GM19193 (cell line): Measurements from ENCODE around the gene DUSP10.

ENCODE experiments used
- POLR2A ChIP-seq: IDR thresholded peaks from 4 replicates; pipeline ENCODE4 v1.6.1; 2011; ENCODE audit not compliant: insufficient read depth, insufficient read length; ENCODE audit errors: extremely low read depth

The DUSP10 gene

DNA sequence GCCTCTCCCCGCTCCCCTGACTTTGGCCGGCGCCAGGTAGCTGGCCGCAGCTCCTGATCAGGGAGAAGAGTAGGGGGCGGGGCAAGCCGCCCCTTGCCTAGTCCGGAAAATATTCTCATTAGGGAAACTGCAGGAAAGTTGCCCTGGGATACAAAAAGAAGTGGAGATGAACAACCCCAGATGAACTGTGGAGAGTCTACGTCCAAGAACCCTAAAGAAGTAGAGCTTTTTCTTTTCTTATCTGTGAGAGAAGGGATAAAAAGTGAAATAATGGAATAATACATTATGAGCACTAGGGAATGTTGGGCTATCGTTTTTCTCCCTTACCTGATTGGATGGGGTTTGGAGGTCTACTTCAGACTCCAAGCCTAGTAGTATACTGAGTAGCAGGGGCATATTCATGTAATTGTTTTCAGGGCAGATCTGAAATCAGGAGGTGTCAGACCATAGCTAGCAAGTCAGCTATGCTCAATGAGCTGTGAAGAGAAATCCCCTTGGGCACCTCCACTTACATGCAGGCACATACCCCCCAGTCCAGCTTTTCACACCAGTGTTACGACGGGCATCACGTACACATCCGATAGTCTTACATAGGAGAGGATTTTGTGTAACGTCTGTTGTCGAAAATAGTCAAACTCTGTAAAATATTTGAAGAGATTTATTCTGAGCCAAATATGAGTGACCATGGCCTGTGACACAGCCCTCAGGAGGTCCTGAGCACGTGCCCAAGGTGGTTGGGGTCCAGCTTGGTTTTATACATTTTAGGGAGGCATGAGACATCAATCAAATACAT, 1.7 kb upstream of the DUSP10 start:
- TF ChIP-seq POLR2A, result no peak

DNA sequence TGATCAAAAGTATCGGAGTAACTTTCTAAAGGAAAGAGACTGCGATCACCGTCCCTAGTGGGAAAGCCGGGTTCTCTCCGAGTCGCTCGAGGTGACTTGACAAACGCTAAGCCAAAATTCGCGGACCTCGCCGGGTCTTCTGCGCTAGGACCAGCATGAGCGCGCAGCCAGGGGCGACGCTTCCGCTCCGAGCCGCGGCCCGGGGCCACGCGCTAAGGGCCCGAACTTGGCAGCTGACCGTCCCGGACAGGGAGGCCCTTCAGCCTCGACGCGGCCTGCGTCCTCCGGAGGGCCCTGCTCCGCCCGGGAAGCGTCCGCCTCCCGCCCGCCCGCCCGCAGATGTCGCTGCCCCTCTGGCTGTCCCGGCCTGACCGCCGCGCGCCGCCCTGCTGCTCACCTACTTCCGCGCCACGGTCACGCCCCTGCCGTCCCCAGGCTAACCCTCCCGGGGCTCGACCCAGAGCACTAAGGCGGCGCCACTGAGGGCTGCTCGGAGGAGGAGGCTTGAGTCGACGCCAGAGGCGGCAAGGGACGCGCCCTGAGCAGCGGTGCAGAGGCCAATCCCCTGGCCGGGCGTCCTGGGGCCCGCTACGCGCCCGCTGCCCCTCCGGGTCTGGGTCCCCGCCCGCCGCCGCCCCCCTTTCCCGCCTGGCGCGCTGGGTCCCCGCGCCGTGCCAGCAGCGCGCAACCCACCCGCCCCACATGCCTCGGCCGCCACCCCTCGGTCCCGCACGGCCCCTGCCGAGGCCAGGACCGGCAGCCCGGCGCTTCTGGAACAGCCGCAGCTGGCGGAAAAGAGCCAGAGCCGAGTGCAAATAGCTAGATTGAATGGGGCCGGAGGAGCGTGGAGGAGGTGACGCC, 896 bp upstream of the DUSP10 start:
- peak; percentile 80 for TF ChIP-seq POLR2A

DNA sequence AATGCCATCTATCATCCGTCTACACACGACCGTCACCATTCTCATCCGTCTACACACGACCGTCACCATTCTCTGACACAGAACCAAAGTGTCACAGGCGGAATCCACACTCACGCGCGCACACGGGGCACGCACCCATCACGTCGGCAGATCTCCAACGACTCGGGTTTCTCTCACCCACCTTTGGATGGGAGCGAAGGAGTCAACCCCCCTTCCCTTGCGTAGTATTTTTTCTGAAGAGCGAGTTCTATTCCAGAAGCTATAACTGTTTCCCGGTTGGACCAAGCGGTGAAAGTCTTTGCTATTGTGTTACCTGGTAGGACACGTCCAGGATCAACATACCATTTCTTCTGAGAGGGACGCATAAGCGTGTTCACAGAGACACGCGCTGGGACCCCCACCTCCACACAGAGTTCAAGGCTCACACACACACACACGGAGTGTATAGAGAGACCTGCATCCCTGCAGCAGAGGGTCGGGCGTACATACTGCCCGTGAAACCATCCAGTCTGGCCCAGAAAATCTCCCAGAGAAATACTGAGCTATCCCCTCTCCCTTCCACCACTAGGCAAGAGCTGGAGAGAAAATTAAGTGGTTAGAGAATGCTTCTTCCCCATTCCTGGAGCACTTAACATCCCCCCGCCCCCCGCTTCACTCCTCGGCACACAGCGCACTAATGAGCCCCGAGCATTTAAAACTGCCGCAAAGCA, 741 bp downstream of the DUSP10 start:
- TF ChIP-seq POLR2A, result no peak

DNA sequence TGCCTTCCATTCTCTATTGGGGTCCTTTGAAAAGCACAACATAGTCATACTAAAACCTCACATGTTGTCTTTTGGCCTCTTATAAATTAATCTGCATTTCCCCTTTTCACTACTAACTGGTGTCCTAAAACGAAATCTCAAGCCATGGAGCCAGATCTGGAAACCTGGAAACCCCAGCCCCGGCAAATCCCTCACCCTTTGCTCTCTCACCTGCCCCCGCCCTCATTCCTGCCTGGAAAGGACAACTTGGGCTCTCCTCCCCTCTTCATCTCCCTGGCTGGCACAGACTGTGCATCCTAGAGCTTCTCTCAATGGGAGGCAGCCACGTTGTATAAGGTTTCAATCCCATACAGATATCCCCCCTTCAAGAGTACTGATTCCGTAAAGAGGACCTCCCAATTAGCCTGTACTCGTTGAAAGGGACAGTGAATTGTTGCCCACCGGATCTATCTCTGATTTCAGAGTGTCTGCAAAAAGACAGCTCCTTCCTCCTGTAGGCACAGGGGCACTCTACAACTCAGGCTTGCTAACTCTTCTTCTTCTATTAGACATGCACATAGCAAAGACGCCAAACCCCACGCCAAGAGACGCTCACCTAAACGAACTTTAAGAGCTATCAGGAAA, 1.4 kb downstream of the DUSP10 start:
- no peak for TF ChIP-seq POLR2A

DNA sequence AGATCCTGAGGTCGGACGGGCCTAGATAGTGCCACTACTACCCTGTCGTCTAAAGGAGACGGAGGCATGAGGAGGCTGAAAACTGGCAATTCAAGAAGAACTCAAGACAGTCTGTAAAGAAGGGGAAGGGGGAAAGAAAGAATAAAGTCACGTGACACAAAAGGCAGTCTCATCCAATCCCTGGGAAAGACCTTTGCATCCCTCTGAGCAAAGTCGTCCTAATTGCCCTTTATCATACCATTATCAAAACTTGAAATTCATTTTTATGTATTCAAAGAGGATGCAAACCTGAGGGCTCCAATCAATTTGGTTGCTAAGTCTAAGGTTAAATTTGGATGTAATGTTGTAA, 2.2 kb downstream of the DUSP10 start:
- TF ChIP-seq POLR2A, result no peak

DNA sequence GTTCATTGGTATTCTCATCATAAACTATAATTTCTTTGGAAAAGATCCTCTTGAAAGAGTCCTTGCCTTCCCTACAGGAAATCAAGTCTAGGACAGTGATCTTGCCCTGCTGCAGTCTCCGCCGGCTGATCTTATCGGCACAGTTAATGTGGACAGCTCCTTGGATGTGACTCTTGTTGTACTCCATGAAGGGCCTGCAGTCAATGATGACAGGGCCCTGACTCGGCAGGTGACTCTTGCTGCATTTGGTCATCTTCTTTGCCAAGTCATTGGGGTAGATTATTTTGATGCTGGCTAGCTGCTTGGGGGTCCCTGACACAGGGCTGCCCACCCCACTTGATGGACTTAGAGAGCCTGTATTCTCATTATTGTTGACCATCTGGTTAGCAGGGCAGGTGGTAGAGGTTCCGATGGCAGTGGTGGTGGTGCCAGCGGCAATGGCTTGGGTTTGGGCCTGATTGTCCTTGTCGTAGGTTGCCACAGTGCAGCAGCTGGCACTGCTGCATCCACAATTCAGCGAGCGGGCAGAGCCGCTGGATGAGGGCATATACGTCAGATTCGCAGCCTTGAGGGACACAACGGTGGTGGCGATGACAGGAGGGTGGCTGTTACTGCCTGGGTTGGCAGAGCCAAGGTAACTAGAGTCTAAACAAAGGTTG, 2.7 kb downstream of the DUSP10 start:
- TF ChIP-seq POLR2A, result peak; percentile 30

DNA sequence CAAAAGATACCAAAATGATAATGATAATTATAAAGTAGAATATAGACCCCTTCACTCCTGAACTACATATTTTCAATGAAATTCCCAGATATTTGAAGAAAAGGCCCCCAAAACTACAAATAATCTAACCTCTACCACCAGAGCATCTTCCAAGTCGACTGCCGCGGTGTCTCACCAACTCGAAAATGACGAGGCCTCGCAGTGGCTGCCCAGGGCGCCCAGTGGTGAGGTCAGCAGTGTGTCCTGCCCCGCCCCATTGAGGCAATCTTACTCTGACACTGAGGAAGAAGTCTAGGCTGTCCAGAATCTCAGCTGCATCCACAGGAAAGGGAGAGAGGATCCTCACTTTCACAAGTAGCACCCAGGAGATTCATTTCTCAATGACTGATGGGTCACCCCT, 5.2 kb downstream of the DUSP10 start:
- TF ChIP-seq POLR2A, result peak; percentile 17

DNA sequence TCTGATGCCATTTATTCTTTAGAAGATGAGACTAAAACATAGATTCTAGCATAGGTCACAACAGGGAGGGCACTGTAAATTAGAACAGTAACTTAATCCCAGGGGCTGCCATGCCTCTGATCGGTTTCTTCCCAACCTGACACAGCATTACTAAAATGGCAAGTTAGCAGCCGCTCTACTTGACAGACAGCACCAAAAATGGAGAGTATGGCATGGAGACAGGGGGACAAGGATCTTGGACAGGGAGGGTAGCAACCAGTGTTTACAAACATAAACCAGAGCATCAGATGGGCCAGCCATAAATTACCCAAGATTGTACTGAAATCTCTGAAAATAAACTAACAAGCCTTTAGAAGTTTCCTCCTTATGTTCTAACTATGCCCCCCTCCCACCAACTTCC, 5.9 kb downstream of the DUSP10 start:
- no peak for TF ChIP-seq POLR2A

DNA sequence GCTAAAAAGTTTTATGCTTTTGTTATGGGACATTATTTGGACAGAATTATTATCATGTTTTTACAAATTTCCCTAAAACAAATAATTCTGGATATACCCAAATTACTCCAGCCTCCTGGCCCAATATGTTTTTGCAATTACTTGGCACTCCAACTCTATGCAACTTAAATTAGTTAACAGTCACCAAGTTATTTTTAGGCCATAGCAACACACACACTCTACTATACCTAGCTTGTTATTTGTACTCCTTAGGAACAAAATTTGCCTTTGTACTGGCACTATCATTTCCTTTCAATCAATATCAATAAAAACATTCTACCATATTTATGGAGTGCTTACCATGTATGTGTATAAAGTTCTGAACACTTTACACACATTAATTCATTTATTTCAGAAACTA, 7.7 kb downstream of the DUSP10 start:
- no peak for TF ChIP-seq POLR2A

DNA sequence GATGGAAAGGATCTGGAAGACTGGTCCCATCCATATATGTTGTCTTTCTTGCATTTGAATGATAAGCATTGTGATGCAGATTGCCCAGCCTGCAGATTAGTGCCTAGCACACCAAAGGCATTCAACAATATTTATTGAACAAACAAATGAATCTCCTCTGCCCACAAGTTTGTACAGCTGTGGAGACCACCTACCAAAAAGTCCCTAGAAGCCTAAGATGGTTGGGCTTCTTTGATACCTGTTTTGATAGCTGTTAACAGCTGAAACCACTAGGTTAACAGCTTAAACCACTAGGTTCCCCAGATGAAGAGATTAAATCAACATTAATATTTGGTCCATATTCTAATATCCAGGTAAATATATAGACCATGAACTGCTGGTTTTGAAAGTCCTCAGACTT, 9.8 kb downstream of the DUSP10 start:
- no peak for TF ChIP-seq POLR2A

DNA sequence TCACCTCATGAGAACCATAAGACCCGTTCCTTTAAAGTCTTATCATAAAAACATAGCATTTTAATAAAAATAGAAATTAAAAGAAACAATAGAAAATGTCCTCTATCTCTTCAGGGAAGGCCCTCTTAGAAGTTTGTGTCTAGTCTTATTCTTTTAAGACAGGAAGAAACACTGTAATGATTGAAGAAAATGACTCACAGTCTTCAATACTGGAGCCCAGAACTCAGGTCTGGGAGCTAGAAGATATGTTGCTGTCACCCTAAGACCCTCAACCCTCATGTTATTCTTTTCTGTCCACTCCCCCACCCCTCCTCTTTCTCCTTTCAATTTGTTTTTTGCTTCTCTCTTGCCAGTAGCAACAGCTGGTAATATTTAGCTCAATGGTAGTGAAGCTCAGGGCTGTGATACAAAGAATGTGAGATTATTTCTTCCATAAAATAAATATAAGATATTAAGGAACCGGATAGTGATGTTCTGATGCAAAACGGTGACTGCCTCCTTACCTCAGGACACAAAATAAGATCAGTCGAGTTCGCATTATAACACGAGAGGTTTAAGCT, 12.0 kb downstream of the DUSP10 start:
- no peak for TF ChIP-seq POLR2A

DNA sequence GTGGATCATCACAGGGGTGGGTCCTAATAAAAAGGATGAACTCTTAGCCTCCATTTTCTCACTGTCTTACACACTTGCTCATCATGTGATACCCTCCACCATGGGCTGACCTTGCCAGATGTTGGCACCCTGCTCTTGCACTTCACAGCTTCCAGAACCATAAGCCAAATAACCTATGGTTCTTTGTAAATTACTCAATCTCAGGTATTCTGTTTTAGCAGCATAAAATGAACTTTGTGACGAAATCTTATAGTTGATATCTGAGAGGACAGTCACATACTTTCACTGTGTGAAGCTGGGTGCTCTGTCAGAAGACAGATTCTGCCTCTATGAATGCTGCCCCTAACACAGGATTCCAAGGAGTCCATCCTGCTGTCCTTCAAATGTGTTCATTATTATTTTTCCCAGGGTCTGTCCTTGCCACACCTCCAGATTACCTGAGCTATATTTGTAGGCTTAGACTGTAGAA, 13.8 kb downstream of the DUSP10 start:
- no peak for TF ChIP-seq POLR2A

DNA sequence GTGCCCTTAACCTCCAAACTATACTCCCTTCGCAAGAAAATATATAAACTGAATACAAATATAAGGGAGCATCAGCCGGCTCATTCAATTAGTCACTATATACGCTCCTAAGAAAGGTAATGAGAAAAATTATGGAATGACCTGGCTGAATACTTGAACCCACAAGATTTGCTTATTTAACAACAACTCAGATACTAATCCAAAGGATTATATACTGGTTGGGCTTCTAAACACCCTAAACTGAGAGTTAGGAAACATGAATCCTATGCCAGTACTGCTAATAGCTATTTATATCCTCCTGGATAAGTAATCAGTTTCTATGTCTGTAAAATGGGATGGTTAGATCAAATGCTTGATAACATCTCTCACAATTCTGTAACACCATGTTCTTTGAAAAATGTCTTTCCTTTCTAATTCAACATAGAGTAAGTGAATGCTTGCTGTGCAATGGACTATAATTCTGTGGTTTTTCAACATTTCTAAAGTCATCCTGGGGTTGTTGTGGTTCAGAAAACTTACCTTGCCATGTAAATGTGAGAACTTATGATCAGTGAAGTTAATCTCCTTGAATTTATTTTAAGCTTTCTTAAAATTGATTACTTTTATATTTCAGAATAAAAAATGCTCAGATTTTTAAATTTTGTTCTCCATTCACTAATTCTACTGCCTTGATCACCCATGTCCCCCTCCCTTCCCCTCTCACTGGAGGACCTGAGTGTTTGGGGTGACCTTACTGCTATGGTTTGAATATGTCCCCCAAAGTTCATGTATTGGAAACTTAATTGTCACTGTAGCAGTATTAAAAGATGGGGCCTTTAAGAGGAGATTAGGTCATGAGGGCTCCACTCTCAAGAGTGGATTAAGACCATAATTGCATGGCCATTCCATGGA, 14.5 kb downstream of the DUSP10 start:
- TF ChIP-seq POLR2A, result no peak

DNA sequence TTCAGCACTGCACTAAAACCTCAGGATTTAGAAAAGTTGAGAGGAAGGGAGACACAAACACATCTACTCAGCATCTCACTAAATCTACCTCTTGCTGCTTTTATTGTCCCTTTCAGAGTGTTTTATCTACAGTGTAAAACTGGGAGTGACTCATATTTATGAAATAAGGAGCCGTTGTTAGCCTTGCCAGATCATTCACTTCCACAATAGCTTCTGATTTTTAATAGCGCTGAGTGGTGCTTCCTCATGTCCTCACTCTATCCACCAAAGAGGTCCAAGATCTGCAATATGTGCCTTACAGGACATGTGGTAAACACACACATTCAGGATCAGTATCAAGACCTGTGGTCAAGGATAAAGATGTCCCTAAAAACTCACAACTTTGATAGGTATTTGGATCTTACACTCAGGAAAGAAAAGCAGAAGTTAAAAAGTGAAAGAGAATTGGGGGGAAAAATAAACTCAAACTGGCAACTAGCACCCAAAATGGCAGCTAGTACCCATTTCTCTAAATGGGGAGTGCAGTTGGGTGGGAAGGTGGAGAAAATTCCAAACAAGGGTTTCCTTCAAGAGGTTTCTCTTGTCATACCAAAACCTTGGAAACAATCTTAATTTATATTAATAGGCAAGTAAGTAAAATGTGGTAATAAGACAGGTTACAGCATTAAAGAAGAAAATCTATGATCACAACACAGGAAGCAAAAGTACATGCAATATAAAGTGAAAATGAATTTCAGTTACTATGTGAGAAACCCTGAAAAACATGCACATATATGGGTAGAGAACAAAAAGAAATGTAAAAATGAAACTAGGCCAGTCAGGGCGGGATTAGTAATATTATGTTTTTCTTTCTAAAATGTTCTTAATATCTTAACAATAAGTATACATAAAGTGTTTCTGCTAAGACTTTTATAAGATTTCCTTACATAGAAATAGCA, 15.9 kb downstream of the DUSP10 start:
- TF ChIP-seq POLR2A, result no peak
